Measurements from ENCODE around the gene SP110.

DNA sequence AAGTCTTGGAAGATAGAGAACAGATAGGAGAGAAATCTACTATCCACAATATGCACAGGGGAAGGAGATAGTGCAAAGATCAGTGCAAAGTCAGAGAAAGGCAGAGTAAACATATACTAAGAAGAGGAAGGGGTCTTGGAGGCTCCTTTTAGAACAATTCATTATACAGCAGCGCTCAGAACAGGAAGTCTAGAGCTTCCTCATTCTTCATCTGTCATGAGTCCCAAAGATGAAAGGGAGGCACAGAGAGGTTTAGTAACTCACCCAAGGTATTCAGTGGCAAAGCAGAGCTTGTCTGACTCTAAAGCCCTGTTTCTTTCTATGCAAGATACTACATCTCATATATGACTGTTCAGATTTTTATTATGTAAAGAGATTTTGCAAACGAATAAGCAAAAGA lies 1.4 kb downstream of the SP110 start:
- TF ChIP-seq POLR2A (IDR thresholded peaks at IDR 0.05) = no peak
- TF ChIP-seq, protein P1, sequence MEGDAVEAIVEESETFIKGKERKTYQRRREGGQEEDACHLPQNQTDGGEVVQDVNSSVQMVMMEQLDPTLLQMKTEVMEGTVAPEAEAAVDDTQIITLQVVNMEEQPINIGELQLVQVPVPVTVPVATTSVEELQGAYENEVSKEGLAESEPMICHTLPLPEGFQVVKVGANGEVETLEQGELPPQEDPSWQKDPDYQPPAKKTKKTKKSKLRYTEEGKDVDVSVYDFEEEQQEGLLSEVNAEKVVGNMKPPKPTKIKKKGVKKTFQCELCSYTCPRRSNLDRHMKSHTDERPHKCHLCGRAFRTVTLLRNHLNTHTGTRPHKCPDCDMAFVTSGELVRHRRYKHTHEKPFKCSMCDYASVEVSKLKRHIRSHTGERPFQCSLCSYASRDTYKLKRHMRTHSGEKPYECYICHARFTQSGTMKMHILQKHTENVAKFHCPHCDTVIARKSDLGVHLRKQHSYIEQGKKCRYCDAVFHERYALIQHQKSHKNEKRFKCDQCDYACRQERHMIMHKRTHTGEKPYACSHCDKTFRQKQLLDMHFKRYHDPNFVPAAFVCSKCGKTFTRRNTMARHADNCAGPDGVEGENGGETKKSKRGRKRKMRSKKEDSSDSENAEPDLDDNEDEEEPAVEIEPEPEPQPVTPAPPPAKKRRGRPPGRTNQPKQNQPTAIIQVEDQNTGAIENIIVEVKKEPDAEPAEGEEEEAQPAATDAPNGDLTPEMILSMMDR (IDR thresholded peaks at IDR 0.05) = no peak
